Osteoblast (primary cell): ENCODE measurements around the gene ARHGEF16. TPM values are rescaled to one million over a fixed set of nuclear protein-coding genes. Genes with fewer than 3 reads are reported as not detected.

ENCODE experiments used
- DNase-seq: peaks from one replicate; pipeline ENCODE4 v3.0.0; 2011; ENCODE audit warnings: low spot score, mixed read lengths; ENCODE audit not compliant: insufficient read length; ENCODE audit errors: missing footprints
- H2AFZ ChIP-seq: 2 replicates; pipeline ENCODE4 v1.6.0; 2011; ENCODE audit warnings: mild to moderate bottlenecking, low read length
- H3K27ac ChIP-seq: 2 replicates; pipeline ENCODE4 v1.5.1; 2011; ENCODE audit warnings: mild to moderate bottlenecking, low read depth, low read length, moderate library complexity
- H3K27me3 ChIP-seq: 2 replicates; pipeline ENCODE4 v1.6.0; 2012; ENCODE audit warnings: mild to moderate bottlenecking, control low read depth, inconsistent platforms, low read length, moderate library complexity; ENCODE audit not compliant: insufficient read depth
- H3K36me3 ChIP-seq: 2 replicates; pipeline ENCODE4 v1.5.1; 2011; ENCODE audit warnings: mild to moderate bottlenecking, low read length, control low read depth, moderate library complexity; ENCODE audit not compliant: insufficient read depth
- H3K4me1 ChIP-seq: 2 replicates; pipeline ENCODE4 v1.5.1; 2011; ENCODE audit warnings: mild to moderate bottlenecking, low read length, control low read depth, moderate library complexity; ENCODE audit not compliant: insufficient read depth
- H3K4me2 ChIP-seq: 2 replicates; pipeline ENCODE4 v1.6.0; 2011; ENCODE audit warnings: mild to moderate bottlenecking, low read length; ENCODE audit not compliant: insufficient read depth
- H3K4me3 ChIP-seq: fragments of 200-600 bp; sonication (generic); 3 replicates; pipeline ENCODE4 v1.5.1; 2012; ENCODE audit warnings: mild to moderate bottlenecking, low read length, inconsistent platforms; ENCODE audit not compliant: insufficient read depth
- H3K79me2 ChIP-seq: 2 replicates; pipeline ENCODE4 v1.6.0; 2012; ENCODE audit warnings: mild to moderate bottlenecking, low read length, control low read depth, inconsistent platforms; ENCODE audit not compliant: insufficient read depth
- H3K9me3 ChIP-seq: 2 replicates; pipeline ENCODE4 v1.5.1; 2011; ENCODE audit warnings: low read depth, low read length, control low read depth
- H4K20me1 ChIP-seq: 2 replicates; pipeline ENCODE4 v1.6.0; 2012; ENCODE audit warnings: mild to moderate bottlenecking, low read length, control low read depth; ENCODE audit not compliant: insufficient read depth
- total RNA-seq: library from RNA; depleted of rRNA; stranded (reverse); fragments of >200 nt; gene quantifications from 2 replicates; pipeline ENCODE4 v1.2.3, GENCODE V29; 2012
- TF ChIP-seq, protein P1 (sequence below): IDR thresholded peaks from 2 replicates; pipeline ENCODE4 v1.5.1; 2011; ENCODE audit warnings: mild to moderate bottlenecking, low read depth, low read length, moderate library complexity; ENCODE audit errors: extremely low read depth

Gene ARHGEF16
- total RNA-seq, 1 donor: not detected

- Histone ChIP-seq H3K9me3 (no peaks in the 10 kb centered on the region), H3K27ac (no peak overlapping the region), H3K27me3 (no peaks in the 10 kb centered on the region), H4K20me1 (peaks cover 4% of the 10 kb centered on the region), H3K4me3 (no peak overlapping the region), H3K4me1 (no peaks in the 10 kb centered on the region), H3K4me2 (no peak overlapping the region), H2AFZ (no peak overlapping the region), H3K36me3 (no peaks in the 10 kb centered on the region), H3K79me2 (no peaks in the 10 kb centered on the region)
- TF ChIP-seq, protein P1, sequence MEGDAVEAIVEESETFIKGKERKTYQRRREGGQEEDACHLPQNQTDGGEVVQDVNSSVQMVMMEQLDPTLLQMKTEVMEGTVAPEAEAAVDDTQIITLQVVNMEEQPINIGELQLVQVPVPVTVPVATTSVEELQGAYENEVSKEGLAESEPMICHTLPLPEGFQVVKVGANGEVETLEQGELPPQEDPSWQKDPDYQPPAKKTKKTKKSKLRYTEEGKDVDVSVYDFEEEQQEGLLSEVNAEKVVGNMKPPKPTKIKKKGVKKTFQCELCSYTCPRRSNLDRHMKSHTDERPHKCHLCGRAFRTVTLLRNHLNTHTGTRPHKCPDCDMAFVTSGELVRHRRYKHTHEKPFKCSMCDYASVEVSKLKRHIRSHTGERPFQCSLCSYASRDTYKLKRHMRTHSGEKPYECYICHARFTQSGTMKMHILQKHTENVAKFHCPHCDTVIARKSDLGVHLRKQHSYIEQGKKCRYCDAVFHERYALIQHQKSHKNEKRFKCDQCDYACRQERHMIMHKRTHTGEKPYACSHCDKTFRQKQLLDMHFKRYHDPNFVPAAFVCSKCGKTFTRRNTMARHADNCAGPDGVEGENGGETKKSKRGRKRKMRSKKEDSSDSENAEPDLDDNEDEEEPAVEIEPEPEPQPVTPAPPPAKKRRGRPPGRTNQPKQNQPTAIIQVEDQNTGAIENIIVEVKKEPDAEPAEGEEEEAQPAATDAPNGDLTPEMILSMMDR: no peak
- DNase-seq: no peak
Observed at GRCh38 chr1:3481836-3482375, 27.4 kb downstream of the ARHGEF16 start.

GRCh38 chr1:3482378-3482849, 27.9 kb downstream of the ARHGEF16 start:
- TF ChIP-seq, protein P1: no peak
- Histone ChIP-seq H3K27me3 (no peaks in the 10 kb centered on the region), H3K4me3 (no peak overlapping the region), H3K9me3 (no peaks in the 10 kb centered on the region), H3K36me3 (no peaks in the 10 kb centered on the region), H3K4me1 (no peaks in the 10 kb centered on the region), H4K20me1 (peaks cover 4% of the 10 kb centered on the region), H2AFZ (no peak overlapping the region), H3K4me2 (no peak overlapping the region), H3K79me2 (no peaks in the 10 kb centered on the region), H3K27ac (no peak overlapping the region)
- no peak for DNase-seq

- Histone ChIP-seq H3K4me1 (no peaks in the 10 kb centered on the region), H3K4me3 (no peak overlapping the region), H2AFZ (no peak overlapping the region), H3K27ac (no peak overlapping the region), H3K27me3 (no peaks in the 10 kb centered on the region), H4K20me1 (peaks cover 4% of the 10 kb centered on the region), H3K36me3 (no peaks in the 10 kb centered on the region), H3K4me2 (no peak overlapping the region), H3K79me2 (no peaks in the 10 kb centered on the region), H3K9me3 (no peaks in the 10 kb centered on the region)
- TF ChIP-seq, protein P1: no peak
- no peak for DNase-seq
Observed at GRCh38 chr1:3483380-3483779, 28.9 kb downstream of the ARHGEF16 start.

GRCh38 chr1:3483801-3484444, 29.5 kb downstream of the ARHGEF16 start:
- no peak overlapping the region for H3K4me2 ChIP-seq
- H3K36me3 ChIP-seq: no peaks in the 10 kb centered on the region
- H3K79me2 ChIP-seq: no peaks in the 10 kb centered on the region
- H3K27ac ChIP-seq: no peak overlapping the region
- H4K20me1 ChIP-seq: peaks cover 4% of the 10 kb centered on the region
- DNase-seq: no peak
- no peaks in the 10 kb centered on the region for H3K27me3 ChIP-seq
- H2AFZ ChIP-seq: no peak overlapping the region
- H3K9me3 ChIP-seq: no peaks in the 10 kb centered on the region
- no peaks in the 10 kb centered on the region for H3K4me1 ChIP-seq
- TF ChIP-seq, protein P1: peak; percentile 60
- no peak overlapping the region for H3K4me3 ChIP-seq
